Measurements from ENCODE around the gene PCBP3. TPM values are rescaled to one million over a fixed set of nuclear protein-coding genes. Genes with fewer than 3 reads are reported as not detected.
A peak's percentile ranks its signal among the peaks of the same experiment; 100 is the strongest.
"Not testable (repeated sequence)": the region's sequence is repeated elsewhere in the genome, so short reads cannot be mapped to it uniquely, and the experiment has no call there.

Gene PCBP3
- total RNA-seq, 4 donors from 2014 or later = 0.77 to 8.6 (median 3.2) TPM; not detected in 1

DNA sequence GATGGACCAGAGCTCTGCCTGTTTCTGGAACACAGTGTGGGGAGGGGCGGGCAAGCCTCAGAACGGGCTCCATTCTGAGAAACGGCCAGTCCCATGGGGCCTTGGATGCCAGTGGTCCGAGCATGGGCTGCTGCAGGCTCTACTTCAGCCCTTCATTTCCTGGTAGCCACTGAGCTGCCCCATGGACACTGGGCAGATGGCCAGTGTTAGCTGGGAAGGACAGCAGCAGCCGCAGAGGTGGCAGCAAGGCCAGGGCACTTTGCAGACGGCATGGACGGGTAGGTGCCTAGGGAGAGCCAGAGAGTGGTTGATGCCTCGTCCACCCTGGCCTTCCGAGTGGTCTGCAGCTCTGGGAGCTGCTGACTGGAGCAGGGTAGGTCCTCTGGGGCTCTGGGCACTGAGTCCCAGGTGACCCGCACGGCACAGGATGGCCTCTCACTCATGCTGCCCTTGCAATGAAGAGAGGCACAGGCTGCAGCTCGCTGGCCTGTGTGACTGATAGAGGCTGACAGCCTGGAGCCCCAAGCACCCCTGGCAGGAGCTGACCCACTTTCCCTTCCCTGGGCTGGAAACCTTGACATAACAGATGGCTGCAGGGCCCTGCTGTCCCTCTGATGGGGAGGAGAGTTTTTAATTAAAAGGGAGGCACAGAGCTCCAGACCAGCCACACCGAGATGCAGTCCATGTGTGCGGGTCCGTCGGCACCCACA, 250.4 kb downstream of the PCBP3 start:
- H3K4me1 ChIP-seq = peaks cover 0 to 8% of the 10 kb centered on the region in 2 donors
- H3K27me3 ChIP-seq = no peaks in the 10 kb centered on the region
- DNase-seq = no peak
- H3K9me3 ChIP-seq = no peaks in the 10 kb centered on the region
- no peak overlapping the region for H3K27ac ChIP-seq
- no peak overlapping the region for H3K4me3 ChIP-seq
- TF ChIP-seq POLR2A (IDR thresholded peaks at IDR 0.05) = no peak
- TF ChIP-seq, protein P1, sequence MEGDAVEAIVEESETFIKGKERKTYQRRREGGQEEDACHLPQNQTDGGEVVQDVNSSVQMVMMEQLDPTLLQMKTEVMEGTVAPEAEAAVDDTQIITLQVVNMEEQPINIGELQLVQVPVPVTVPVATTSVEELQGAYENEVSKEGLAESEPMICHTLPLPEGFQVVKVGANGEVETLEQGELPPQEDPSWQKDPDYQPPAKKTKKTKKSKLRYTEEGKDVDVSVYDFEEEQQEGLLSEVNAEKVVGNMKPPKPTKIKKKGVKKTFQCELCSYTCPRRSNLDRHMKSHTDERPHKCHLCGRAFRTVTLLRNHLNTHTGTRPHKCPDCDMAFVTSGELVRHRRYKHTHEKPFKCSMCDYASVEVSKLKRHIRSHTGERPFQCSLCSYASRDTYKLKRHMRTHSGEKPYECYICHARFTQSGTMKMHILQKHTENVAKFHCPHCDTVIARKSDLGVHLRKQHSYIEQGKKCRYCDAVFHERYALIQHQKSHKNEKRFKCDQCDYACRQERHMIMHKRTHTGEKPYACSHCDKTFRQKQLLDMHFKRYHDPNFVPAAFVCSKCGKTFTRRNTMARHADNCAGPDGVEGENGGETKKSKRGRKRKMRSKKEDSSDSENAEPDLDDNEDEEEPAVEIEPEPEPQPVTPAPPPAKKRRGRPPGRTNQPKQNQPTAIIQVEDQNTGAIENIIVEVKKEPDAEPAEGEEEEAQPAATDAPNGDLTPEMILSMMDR (IDR thresholded peaks at IDR 0.05) = no peak
- intact Hi-C loops (cut with DNase I; ENCODE audit: low total_unique reads) = no loop called here
- no peaks in the 10 kb centered on the region for H3K36me3 ChIP-seq

DNA sequence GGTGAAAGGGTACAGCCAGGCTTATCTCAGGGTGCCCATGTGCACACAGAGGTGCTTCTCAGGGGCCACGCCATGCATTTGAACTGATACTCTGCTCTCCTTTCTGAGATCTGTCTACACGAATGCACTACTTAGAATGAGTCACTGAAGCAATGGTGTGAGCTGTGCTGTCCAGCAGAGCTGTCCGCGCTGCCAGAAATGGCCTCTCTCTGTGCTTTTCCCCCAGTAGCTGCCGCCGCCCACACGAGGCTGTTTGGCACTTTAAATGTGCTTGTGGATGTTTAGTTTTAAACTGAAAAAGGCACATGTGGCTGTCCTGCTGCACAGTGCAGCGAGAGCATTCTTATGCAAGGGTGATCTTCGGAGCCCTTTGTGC, 250.9 kb downstream of the PCBP3 start:
- intact Hi-C loops (cut with DNase I; ENCODE audit: low total_unique reads) = no loop called here
- TF ChIP-seq POLR2A (IDR thresholded peaks at IDR 0.05) = no peak
- TF ChIP-seq, protein P1 (IDR thresholded peaks at IDR 0.05) = no peak
- H3K4me1 ChIP-seq = peaks cover 0 to 8% of the 10 kb centered on the region in 2 donors
- H3K4me3 ChIP-seq = no peak overlapping the region
- DNase-seq = peak; percentile 59 to 73
- H3K9me3 ChIP-seq = no peaks in the 10 kb centered on the region
- no peaks in the 10 kb centered on the region for H3K36me3 ChIP-seq
- H3K27me3 ChIP-seq = no peaks in the 10 kb centered on the region
- H3K27ac ChIP-seq = no peak overlapping the region

DNA sequence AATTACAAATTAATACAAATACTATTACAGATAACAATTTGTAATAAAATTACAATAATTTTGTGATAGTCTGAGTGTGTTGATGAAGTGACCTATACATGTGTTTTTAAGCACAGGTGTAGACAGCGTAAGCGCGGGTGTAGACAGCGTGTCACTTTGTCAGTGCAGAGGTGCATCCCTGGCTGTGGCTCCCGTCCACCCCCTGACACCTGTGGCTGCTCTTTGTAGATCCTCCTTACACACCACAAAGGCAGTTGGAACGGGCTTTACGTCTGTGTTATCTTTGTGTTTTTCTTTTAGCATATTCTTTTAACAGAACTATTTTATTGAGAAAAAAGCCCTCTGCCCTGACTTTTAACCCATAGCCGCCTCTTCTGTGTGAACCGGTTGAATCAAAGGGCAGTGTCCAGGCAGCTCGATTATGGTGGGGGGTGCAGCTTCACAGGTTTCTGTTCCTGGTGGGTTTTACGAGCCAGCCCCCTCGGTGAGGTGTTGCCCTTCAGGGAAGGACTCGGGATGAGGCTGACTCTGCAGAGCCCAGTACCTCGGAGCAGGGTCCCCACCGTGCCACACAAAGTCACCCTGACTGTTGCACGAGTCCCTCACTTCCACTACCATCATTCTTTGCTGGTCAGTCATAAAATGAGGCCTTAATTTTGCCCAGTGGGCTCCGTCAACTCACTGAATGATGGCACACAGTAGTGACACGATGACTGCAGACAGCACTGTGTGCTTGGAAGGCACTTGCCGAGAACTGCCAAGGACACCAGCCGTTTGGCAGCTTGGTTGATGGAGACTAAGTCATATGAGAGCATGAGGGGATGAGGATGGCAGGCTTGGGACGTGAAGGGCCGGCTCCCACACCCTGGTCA, 251.6 kb downstream of the PCBP3 start:
- intact Hi-C loops (cut with DNase I; ENCODE audit: low total_unique reads) = no loop called here
- no peak overlapping the region for H3K4me3 ChIP-seq
- no peaks in the 10 kb centered on the region for H3K27me3 ChIP-seq
- DNase-seq = no peak
- no peaks in the 10 kb centered on the region for H3K36me3 ChIP-seq
- TF ChIP-seq, protein P1 (IDR thresholded peaks at IDR 0.05) = no peak
- no peak for TF ChIP-seq POLR2A (IDR thresholded peaks at IDR 0.05)
- no peak overlapping the region for H3K27ac ChIP-seq
- H3K4me1 ChIP-seq = peaks cover 0 to 8% of the 10 kb centered on the region in 2 donors
- H3K9me3 ChIP-seq = no peaks in the 10 kb centered on the region

DNA sequence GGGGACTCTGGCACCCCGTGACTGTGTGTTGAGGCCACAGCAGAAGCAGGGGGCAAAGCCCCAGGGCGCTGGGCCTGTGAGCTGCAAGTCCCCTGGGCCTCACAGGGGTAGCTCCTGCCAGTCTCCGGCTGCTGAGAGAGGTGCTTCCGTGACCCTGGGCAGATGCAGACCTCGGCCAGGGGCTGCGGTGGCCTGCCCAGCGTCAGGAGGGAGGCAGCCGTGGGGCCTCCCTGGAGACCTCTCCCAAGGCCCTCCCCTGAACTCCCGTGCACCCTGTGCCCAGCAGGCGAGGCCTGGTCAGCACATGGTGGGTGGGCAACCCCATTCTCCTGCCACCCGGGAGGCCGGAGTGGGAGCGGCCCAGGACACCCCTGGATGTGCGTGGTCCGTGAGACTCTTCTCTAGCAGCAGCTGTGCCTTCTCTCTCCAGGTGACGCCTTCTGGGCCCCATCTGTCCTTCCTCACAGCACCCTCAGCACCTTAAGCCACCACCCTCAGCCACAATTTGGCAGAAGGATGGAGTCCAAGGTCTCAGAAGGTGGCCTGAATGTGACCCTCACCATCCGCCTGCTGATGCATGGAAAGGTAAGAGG, 252.3 kb downstream of the PCBP3 start:
- intact Hi-C loops (cut with DNase I; ENCODE audit: low total_unique reads) = no loop called here
- Histone ChIP-seq H3K4me3 (no peak overlapping the region), H3K36me3 (no peaks in the 10 kb centered on the region), H3K9me3 (no peaks in the 10 kb centered on the region), H3K27me3 (no peaks in the 10 kb centered on the region), H3K4me1 (peaks cover 0 to 8% of the 10 kb centered on the region in 2 donors), H3K27ac (no peak overlapping the region)
- DNase-seq = no peak
- TF ChIP-seq, protein P1 (IDR thresholded peaks at IDR 0.05) = no peak
- no peak for TF ChIP-seq POLR2A (IDR thresholded peaks at IDR 0.05)

DNA sequence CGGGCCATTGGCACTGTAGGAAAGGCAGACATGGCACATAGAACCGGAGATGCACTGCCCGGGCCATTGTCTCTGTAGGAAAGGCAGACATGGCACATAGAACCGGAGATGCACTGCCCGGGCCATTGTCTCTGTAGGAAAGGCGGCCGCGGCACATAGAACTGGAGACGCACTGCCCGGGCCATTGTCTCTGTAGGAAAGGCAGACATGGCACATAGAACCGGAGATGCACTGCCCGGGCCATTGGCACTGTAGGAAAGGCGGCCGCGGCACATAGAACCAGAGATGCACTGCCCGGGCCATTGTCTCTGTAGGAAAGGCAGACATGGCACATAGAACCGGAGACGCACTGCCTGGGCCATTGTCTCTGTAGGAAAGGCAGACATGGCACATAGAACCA, 252.9 kb downstream of the PCBP3 start:
- intact Hi-C loops (cut with DNase I; ENCODE audit: low total_unique reads); H3K4me1 ChIP-seq; DNase-seq; H3K27me3 ChIP-seq; H3K4me3 ChIP-seq; H3K36me3 ChIP-seq; H3K9me3 ChIP-seq; H3K27ac ChIP-seq: not testable (repeated sequence)
